Measurements from ENCODE around the gene TSHR. TPM values are rescaled to one million over a fixed set of nuclear protein-coding genes. Genes with fewer than 3 reads are reported as not detected.

TSHR gene
- total and polyA plus RNA-seq, 7 donors: 0.47 to 0.60 TPM; not detected in 5

DNA sequence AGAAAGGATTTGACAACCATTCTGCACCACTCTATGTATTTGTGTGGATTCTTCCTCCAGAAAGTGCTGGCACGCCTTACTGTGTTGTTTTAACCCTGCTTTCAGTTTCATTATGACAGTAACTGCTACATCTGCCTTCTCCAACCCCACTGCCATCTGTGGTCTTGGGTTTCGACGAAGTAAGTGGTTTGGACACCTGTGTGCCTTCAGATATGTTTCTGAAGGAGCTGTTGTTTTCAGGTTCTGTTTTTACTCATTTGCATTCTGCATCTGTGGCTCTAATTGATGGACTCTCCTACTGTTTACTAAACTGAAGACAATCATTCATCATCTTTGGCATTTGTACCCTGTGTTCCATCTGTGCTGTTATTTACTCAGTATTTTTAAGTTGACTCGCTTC lies 4.1 kb downstream of the TSHR start:
- 8 to 20% methylated on average over 4 of the region's 4 CpGs for WGBS, 2 donors
- no peak overlapping the region for H3K4me3 ChIP-seq
- DNase-seq: no peak
- H3K9me3 ChIP-seq: no peaks in the 10 kb centered on the region
- peaks cover 0 to 7% (median 5%) of the 10 kb centered on the region in 3 donors for H3K27me3 ChIP-seq
- TF ChIP-seq, protein P1, sequence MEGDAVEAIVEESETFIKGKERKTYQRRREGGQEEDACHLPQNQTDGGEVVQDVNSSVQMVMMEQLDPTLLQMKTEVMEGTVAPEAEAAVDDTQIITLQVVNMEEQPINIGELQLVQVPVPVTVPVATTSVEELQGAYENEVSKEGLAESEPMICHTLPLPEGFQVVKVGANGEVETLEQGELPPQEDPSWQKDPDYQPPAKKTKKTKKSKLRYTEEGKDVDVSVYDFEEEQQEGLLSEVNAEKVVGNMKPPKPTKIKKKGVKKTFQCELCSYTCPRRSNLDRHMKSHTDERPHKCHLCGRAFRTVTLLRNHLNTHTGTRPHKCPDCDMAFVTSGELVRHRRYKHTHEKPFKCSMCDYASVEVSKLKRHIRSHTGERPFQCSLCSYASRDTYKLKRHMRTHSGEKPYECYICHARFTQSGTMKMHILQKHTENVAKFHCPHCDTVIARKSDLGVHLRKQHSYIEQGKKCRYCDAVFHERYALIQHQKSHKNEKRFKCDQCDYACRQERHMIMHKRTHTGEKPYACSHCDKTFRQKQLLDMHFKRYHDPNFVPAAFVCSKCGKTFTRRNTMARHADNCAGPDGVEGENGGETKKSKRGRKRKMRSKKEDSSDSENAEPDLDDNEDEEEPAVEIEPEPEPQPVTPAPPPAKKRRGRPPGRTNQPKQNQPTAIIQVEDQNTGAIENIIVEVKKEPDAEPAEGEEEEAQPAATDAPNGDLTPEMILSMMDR (IDR thresholded peaks at IDR 0.05): no peak
- TF ChIP-seq EP300 (IDR thresholded peaks at IDR 0.05) (no peak), POLR2AphosphoS5 (IDR thresholded peaks at IDR 0.05) (no peak), POLR2A (IDR thresholded peaks at IDR 0.05) (no peak)
- peaks cover 0 to 10% (median 8%) of the 10 kb centered on the region in 4 donors for H3K4me1 ChIP-seq
- intact Hi-C loops (cut with DNase I): loop anchor here (10.0 kb wide), 1 partner anchor 505 kb away; no protein-coding TSS in a partner anchor
- no peaks in the 10 kb centered on the region for H3K36me3 ChIP-seq
- H3K27ac ChIP-seq: no peak overlapping the region

DNA sequence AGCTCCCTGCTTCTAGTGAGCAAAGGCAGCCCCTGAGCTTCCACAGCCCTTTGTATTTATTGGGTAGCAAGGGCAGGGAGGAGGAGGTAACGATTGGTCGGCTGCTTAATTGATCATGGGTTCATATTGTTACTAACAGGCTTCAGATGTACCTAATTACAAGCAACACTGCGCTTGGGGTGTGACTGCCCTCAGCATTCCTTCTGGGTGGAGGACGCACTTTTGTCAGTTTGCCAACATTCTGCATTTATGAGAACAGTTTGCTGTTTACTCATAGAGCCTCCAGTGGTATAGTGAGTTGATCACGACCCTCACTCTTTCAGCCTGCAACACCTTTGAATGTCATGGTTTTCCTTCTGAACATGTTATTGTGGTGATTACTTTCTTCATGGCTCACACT lies 9.6 kb downstream of the TSHR start:
- no peaks in the 10 kb centered on the region for H3K36me3 ChIP-seq
- TF ChIP-seq POLR2A (IDR thresholded peaks at IDR 0.05): no peak
- no peaks in the 10 kb centered on the region for H3K4me1 ChIP-seq
- DNase-seq: no peak
- intact Hi-C loops (cut with DNase I): no loop called here
- no peaks in the 10 kb centered on the region for H3K9me3 ChIP-seq
- no peak overlapping the region for H3K27ac ChIP-seq
- H3K27me3 ChIP-seq: no peaks in the 10 kb centered on the region
- H3K4me3 ChIP-seq: no peak overlapping the region
- 23 to 61% methylated on average over 5 of the region's 5 CpGs for WGBS, 2 donors

DNA sequence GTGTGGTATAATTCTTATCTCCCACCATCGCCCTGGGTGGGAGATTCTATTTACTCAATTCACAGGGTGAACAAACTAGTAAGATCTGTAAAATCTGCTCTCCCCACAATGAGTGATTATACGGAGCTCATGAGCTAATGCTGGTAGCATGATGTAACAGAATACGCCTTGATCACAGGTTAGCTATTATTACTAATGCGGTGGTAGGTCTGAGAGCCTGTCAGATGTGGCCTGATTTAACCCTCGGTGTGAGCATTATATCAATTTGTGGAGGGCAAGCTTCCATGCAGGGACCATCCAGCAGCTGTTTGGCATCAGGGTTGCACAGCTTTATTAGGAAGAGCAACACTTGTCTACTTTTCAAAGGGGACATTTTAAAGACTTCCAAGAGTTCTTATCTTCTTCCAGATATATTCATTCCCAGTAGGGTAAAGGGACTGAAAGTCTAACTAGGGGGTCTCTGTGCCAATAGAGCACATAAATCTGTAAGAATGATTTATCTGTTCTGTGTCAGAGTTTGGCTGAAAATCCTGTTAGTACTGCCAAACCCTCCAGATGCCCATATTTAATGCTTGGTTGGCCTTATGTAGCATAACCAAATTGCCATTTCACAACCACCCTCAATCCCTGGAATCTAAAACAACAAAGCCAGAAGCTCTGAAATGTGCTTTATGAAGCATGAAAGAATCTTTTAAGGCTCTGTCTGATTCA lies 18.7 kb downstream of the TSHR start:
- intact Hi-C loops (cut with DNase I): no loop called here
- no peak overlapping the region for H3K4me3 ChIP-seq
- H3K27ac ChIP-seq: peak overlapping the region in 3 of 4 donors; percentile 15 to 60 (median 57)
- no peaks in the 10 kb centered on the region for H3K36me3 ChIP-seq
- no peaks in the 10 kb centered on the region for H3K27me3 ChIP-seq
- DNase-seq: no peak
- no peaks in the 10 kb centered on the region for H3K9me3 ChIP-seq
- peaks cover 0 to 35% (median 28%) of the 10 kb centered on the region in 4 donors for H3K4me1 ChIP-seq
- 46 to 62% methylated on average over 5 of the region's 5 CpGs for WGBS, 2 donors
- peak in 3 of 4 donors; percentile 9 to 27 (median 20) for TF ChIP-seq POLR2AphosphoS5 (IDR thresholded peaks at IDR 0.05)
- no peak for TF ChIP-seq POLR2A (IDR thresholded peaks at IDR 0.05)

DNA sequence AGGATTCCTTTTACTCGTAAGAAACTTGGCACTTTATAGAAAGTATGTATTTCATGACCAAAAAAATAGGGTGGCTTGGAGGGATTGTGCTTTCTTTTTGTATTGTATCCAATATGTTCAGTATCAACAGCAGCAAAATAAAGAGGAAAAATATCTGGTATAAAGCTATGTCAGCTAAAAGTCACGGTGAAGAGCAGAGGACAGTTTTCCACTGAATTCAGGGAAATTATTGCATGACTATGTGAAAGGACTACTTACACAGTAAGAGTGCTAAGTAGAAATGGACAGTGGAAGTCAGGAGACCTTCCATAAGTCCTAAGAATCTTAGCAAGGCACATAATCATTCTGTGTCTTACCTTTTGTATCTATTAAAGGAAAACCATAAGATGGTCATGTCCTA lies 19.3 kb downstream of the TSHR start:
- Histone ChIP-seq H3K4me1 (peaks cover 0 to 35% (median 28%) of the 10 kb centered on the region in 4 donors), H3K9me3 (no peaks in the 10 kb centered on the region), H3K36me3 (no peaks in the 10 kb centered on the region), H3K27ac (peak overlapping the region; percentile 15 to 60 (median 38)), H3K4me3 (no peak overlapping the region), H3K27me3 (no peaks in the 10 kb centered on the region)
- TF ChIP-seq EP300 (IDR thresholded peaks at IDR 0.05) (no peak), POLR2A (IDR thresholded peaks at IDR 0.05) (no peak), POLR2AphosphoS5 (IDR thresholded peaks at IDR 0.05) (no peak)
- TF ChIP-seq, protein P1 (IDR thresholded peaks at IDR 0.05): no peak
- DNase-seq: no peak
- intact Hi-C loops (cut with DNase I): no loop called here
- WGBS, 2 donors: 86 to 91% methylated on average over 2 of the region's 2 CpGs

DNA sequence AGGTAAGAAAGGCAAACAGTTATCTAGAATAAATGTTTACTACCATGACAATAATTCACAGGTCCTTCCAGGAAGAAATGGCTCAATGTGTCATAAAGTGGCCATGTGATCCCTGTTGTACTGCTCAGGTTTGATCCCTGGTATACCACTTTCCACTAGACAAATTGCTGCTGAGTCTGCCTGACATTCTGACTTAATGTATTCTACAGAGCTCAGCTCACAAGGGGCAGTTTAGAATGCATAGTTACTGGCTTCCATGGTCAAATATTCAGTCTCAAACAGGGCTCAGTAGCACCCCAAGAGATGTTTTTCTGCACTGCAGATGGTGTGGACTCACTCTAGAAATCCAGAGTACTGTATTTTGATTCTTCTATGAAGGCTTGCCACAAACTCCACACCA lies 21.8 kb downstream of the TSHR start:
- no peak overlapping the region for H3K4me3 ChIP-seq
- no peaks in the 10 kb centered on the region for H3K9me3 ChIP-seq
- no peaks in the 10 kb centered on the region for H3K36me3 ChIP-seq
- H3K4me1 ChIP-seq: peaks cover 0 to 32% (median 30%) of the 10 kb centered on the region in 4 donors
- no peak overlapping the region for H3K27ac ChIP-seq
- no peaks in the 10 kb centered on the region for H3K27me3 ChIP-seq
- no peak for DNase-seq
- TF ChIP-seq, protein P1 (IDR thresholded peaks at IDR 0.05): no peak
- TF ChIP-seq EP300 (IDR thresholded peaks at IDR 0.05) (no peak), POLR2AphosphoS5 (IDR thresholded peaks at IDR 0.05) (no peak), POLR2A (IDR thresholded peaks at IDR 0.05) (no peak)
- intact Hi-C loops (cut with DNase I): no loop called here

Data from sigmoid colon (tissue), 7 donors.